HepG2 (cell line): ENCODE results near the gene CTSZ. TPM values are rescaled to one million over a fixed set of nuclear protein-coding genes. Genes with fewer than 3 reads are reported as not detected.

Experiments
- ATAC-seq: fragments of 200-7000 bp; cut with Tn5 transposase; 3 replicates; pipeline ENCODE4 v1.9.1; 2020; ENCODE audit warnings: mild to moderate bottlenecking, moderate library complexity
- BruUV-seq: library from RNA; stranded (reverse); fragments of 400-500 nt; replicated peaks from 2 replicates; lab custom pipeline; 2021; lab: Mats Ljungman, UMichigan
- CTCF ChIA-PET: fragments of 300-600 bp; formaldehyde crosslinking; extraction: SDS; loops from one replicate; lab custom pipeline; 2021; ENCODE audit warnings: low total read pairs, inconsistent platforms, low intra/inter-chr PET ratio; lab: Yijun Ruan, JAX
- POLR2A ChIA-PET: fragments of 350-600 bp; sonication (Branson Sonifier 250); formaldehyde crosslinking; loops from one replicate; lab custom pipeline; 2020; ENCODE audit warnings: antibody characterized with exemption, inconsistent platforms; lab: Yijun Ruan, JAX
- DNase-seq: peaks from one replicate; pipeline ENCODE4 v3.0.0-alpha.2; 2015; ENCODE audit warnings: low spot score
- FAIRE-seq: peaks from 3 replicates; lab custom pipeline; 2011; peaks lifted over from hg19 to GRCh38; lab: Jason Lieb, UNC
- H2AFZ ChIP-seq: one replicate; pipeline ENCODE4 v1.6.1; 2011; ENCODE audit warnings: low read length, inconsistent platforms
- H3K27ac ChIP-seq: fragments of 300-600 bp; 3 replicates; pipeline ENCODE4 v1.8.0; 2011; ENCODE audit warnings: mixed run types, mild to moderate bottlenecking, mixed read lengths, low read length, inconsistent platforms; ENCODE audit not compliant: insufficient read depth; ENCODE audit errors: extremely low read length
- H3K27me3 ChIP-seq, 2 experiments: fragments of 200-600 bp in 1 of 2; 2 replicates in 1 of 2; 3 replicates in 1 of 2; pipeline versions ENCODE4 v1.6.0 to v1.8.0; 2011; ENCODE audit warnings: low read length in 2 of 2, mild to moderate bottlenecking in 2 of 2, moderate library complexity in 2 of 2, inconsistent platforms in 1 of 2; ENCODE audit not compliant: insufficient read depth in 2 of 2, control insufficient read depth in 1 of 2
- H3K36me3 ChIP-seq, 2 experiments: fragments of 200-600 bp in 1 of 2; replicated peaks in 1 of 2; 2 replicates in 1 of 2; 3 replicates in 1 of 2; pipeline versions ENCODE4 v1.5.1 to v1.8.0; 2011; ENCODE audit warnings: low read length in 2 of 2, inconsistent platforms in 1 of 2; ENCODE audit not compliant: insufficient read depth in 2 of 2, control insufficient read depth in 1 of 2
- H3K4me1 ChIP-seq: 2 replicates; pipeline ENCODE4 v1.5.1; 2012; ENCODE audit warnings: low read length, inconsistent platforms; ENCODE audit not compliant: insufficient read depth
- H3K4me2 ChIP-seq: 2 replicates; pipeline ENCODE4 v1.6.0; 2011; ENCODE audit warnings: low read depth, low read length, inconsistent platforms
- H3K4me3 ChIP-seq, 3 experiments: fragments of 200-600 bp in 1 of 3; sonication (generic), shearing (Covaris generic) in 1 of 3; replicated peaks in 1 of 3; 2 replicates each; pipeline ENCODE4 v1.5.1; 2011 to 2016; ENCODE audit warnings: low read length in 3 of 3, inconsistent platforms in 2 of 3, low read depth in 2 of 3, mild to moderate bottlenecking in 2 of 3, control low read depth in 1 of 3, mixed read lengths in 1 of 3; ENCODE audit not compliant: insufficient read depth in 1 of 3
- H3K79me2 ChIP-seq: one replicate; pipeline ENCODE4 v1.6.1; 2011; ENCODE audit warnings: low read length, inconsistent platforms; ENCODE audit not compliant: insufficient read depth
- H3K9ac ChIP-seq: 2 replicates; pipeline ENCODE4 v1.6.0; 2011; ENCODE audit warnings: mild to moderate bottlenecking, low read depth, low read length, inconsistent platforms; ENCODE audit not compliant: insufficient read depth
- H3K9me3 ChIP-seq: 2 replicates; pipeline ENCODE4 v1.5.1; 2012; ENCODE audit warnings: mild to moderate bottlenecking, low read length
- H4K20me1 ChIP-seq: 2 replicates; pipeline ENCODE4 v1.6.0; 2011; ENCODE audit warnings: inconsistent platforms, mild to moderate bottlenecking, low read length, moderate library complexity; ENCODE audit not compliant: insufficient read depth
- GABPB1 ChIP-seq: IDR thresholded peaks from 2 replicates; pipeline ENCODE4 v1.6.1; 2016; ENCODE audit warnings: mild to moderate bottlenecking, missing genetic modification reagents, moderate library complexity, missing compliant biosample characterization
- RBM22 ChIP-seq: fragments of 200-400 bp; formaldehyde crosslinking; optimal IDR thresholded peaks from 2 replicates; pipeline ENCODE3; 2017; ENCODE audit warnings: mild to moderate bottlenecking, low read length, moderate library complexity
- WGBS: methylation state at CpG from one replicate; pipeline ENCODE4 v1.1.6; 2017; ENCODE audit warnings: low lambda C conversion rate; 5-methylcytosine and 5-hydroxymethylcytosine counted together
- in situ Hi-C: cut with HindIII; loops from 2 replicates; pipeline ENCODE4 v1.10.0; 2017; ENCODE audit warnings: low pct_unique_long_range_greater_than_20kb; ENCODE audit not compliant: extremely low pct_ligation_motif_present
- intact Hi-C: fragments of 100-400 bp; cut with micrococcal nuclease; formaldehyde crosslinking; loops from one replicate; pipeline ENCODE4 v1.10.0; 2022; ENCODE audit not compliant: unreplicated experiment
- polyA plus RNA-seq, 8 experiments: library from polyadenylated mRNA; depleted of rRNA in 3 of 8; stranded (reverse) in 7 of 8; unstranded in 1 of 8; fragments of >200 nt; fragmentation: Illumina TruSeq in 4 of 8; extraction: Trizol in 4 of 8; gene quantifications; 2 replicates each; pipeline versions ENCODE4 v1.2.1 to v1.2.3, GENCODE V29; 2011 to 2016; ENCODE audit warnings: low read depth in 4 of 8, missing spikeins in 1 of 8, mixed read lengths in 1 of 8; ENCODE audit not compliant: insufficient read depth in 1 of 8
- total RNA-seq, 5 experiments: library from RNA; depleted of rRNA; stranded (reverse); fragments of >200 nt; fragmentation: Illumina TruSeq; extraction: Trizol; gene quantifications; 2 replicates each; pipeline ENCODE4 v1.2.3, GENCODE V29; 2016; ENCODE audit warnings: low read depth in 1 of 5
- TF ChIP-seq, protein P1 (sequence below), 2 experiments: sonication (generic) in 1 of 2; formaldehyde crosslinking in 1 of 2; IDR thresholded peaks; 2 replicates each; pipeline versions ENCODE4 v1.6.1 to v1.9.0; 2014 to 2022; ENCODE audit warnings: antibody characterized with exemption in 1 of 2, borderline replicate concordance in 1 of 2, inconsistent platforms in 1 of 2, low read depth in 1 of 2, missing genetic modification reagents in 1 of 2

Gene CTSZ
- total and polyA plus RNA-seq, 2 of the 13 experiments (the other 11 are each of a cell fraction or from before 2014, with no cell fraction given), result 0.33 TPM; not detected in 1

DNA sequence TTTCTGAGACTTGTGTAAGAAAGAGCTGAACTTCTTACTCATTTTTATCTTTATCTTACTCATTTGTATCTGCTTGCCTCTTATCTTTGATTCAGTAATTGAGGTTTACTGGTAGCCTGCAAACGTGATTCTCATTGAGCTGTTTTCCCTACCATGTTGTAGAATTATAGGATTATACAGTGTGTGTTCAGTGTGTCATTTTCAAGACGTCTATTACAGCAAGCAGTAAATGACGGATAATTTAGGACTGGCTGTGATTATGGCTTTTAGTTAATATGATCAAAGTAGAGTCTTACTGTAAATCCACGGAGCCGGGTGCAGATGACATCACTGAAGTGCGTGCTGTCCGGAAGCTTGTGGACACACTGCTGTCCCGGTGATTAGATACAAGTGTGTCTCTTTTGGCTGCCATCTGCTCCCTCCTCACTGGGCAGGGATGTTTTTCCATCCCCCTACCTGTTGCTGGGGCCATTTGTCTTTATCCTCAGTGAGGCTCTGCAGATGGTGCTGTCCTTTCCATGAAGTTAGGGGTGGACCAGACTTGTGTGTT is 20.0 kb downstream of the CTSZ start:
- no peak for TF ChIP-seq GABPB1
- TF ChIP-seq RBM22, result peak; percentile 51
- TF ChIP-seq, protein P1, sequence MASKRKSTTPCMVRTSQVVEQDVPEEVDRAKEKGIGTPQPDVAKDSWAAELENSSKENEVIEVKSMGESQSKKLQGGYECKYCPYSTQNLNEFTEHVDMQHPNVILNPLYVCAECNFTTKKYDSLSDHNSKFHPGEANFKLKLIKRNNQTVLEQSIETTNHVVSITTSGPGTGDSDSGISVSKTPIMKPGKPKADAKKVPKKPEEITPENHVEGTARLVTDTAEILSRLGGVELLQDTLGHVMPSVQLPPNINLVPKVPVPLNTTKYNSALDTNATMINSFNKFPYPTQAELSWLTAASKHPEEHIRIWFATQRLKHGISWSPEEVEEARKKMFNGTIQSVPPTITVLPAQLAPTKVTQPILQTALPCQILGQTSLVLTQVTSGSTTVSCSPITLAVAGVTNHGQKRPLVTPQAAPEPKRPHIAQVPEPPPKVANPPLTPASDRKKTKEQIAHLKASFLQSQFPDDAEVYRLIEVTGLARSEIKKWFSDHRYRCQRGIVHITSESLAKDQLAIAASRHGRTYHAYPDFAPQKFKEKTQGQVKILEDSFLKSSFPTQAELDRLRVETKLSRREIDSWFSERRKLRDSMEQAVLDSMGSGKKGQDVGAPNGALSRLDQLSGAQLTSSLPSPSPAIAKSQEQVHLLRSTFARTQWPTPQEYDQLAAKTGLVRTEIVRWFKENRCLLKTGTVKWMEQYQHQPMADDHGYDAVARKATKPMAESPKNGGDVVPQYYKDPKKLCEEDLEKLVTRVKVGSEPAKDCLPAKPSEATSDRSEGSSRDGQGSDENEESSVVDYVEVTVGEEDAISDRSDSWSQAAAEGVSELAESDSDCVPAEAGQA (IDR thresholded peaks at IDR 0.05; ENCODE audit: low read depth), result no peak
- TF ChIP-seq, protein P1 (CRISPR knock-in tag; IDR thresholded peaks at IDR 0.05; ENCODE audit: borderline replicate concordance), result no peak
- ATAC-seq (no peak), DNase-seq (no peak), FAIRE-seq (no peak)
- Histone ChIP-seq H2AFZ (no peak overlapping the region), H3K27ac (no peak overlapping the region), H3K9me3 (no peaks in the 10 kb centered on the region), H3K36me3 (peaks cover 43 to 68% of the 10 kb centered on the region in 2 experiments), H3K4me1 (peaks cover 74% of the 10 kb centered on the region), H4K20me1 (peaks cover 21% of the 10 kb centered on the region), H3K79me2 (peaks cover 43% of the 10 kb centered on the region), H3K4me2 (no peak overlapping the region), H3K9ac (no peak overlapping the region), H3K4me3 (no peak overlapping the region), H3K27me3 (no peaks in the 10 kb centered on the region)
- ChIA-PET CTCF (no interaction called here), POLR2A (no interaction called here)
- WGBS, result 95% methylated on average over 8 of the region's 8 CpGs
- in situ Hi-C loops (no loop called here), intact Hi-C loops (no loop called here)
- BruUV-seq, result no TSS peak
